IPS-18c (cell line): ENCODE data around the gene BICD1.

ENCODE experiments used
- H3K4me3 ChIP-seq: 2 replicates; pipeline ENCODE4 v1.7.0; 2013; ENCODE audit warnings: low read depth, mild to moderate bottlenecking, low read length, moderate library complexity; ENCODE audit not compliant: insufficient read depth
- H3K9me3 ChIP-seq: one replicate; pipeline ENCODE4 v1.6.1; 2013; ENCODE audit warnings: mild to moderate bottlenecking, low read length, moderate library complexity; ENCODE audit not compliant: control insufficient read depth, insufficient read depth

Gene BICD1

GRCh38 chr12:32309811-32310736, 203.4 kb downstream of the BICD1 start:
- H3K4me3 ChIP-seq = no peak overlapping the region
- no peaks in the 10 kb centered on the region for H3K9me3 ChIP-seq

- Histone ChIP-seq H3K9me3 (no peaks in the 10 kb centered on the region), H3K4me3 (no peak overlapping the region)
Measured at GRCh38 chr12:32312049-32312670, 205.5 kb downstream of the BICD1 start.

GRCh38 chr12:32322354-32322753, 215.7 kb downstream of the BICD1 start:
- H3K9me3 ChIP-seq = no peaks in the 10 kb centered on the region
- no peak overlapping the region for H3K4me3 ChIP-seq

- no peaks in the 10 kb centered on the region for H3K9me3 ChIP-seq
- no peak overlapping the region for H3K4me3 ChIP-seq
Measured at GRCh38 chr12:32331133-32331532, 224.5 kb downstream of the BICD1 start.

- Histone ChIP-seq H3K4me3 (no peak overlapping the region), H3K9me3 (no peaks in the 10 kb centered on the region)
Measured at GRCh38 chr12:32332446-32332845, 225.8 kb downstream of the BICD1 start.

GRCh38 chr12:32334371-32334777, 227.7 kb downstream of the BICD1 start:
- no peak overlapping the region for H3K4me3 ChIP-seq
- no peaks in the 10 kb centered on the region for H3K9me3 ChIP-seq

GRCh38 chr12:32336261-32336660, 229.6 kb downstream of the BICD1 start:
- no peaks in the 10 kb centered on the region for H3K9me3 ChIP-seq
- H3K4me3 ChIP-seq = no peak overlapping the region

- H3K4me3 ChIP-seq = no peak overlapping the region
Measured at GRCh38 chr12:32343496-32343895, 236.8 kb downstream of the BICD1 start.

GRCh38 chr12:32344047-32344446, 237.4 kb downstream of the BICD1 start:
- H3K9me3 ChIP-seq = no peaks in the 10 kb centered on the region

More at GRCh38 chr12:32343496-32343895, 236.8 kb downstream of the BICD1 start:
- H3K9me3 ChIP-seq = no peaks in the 10 kb centered on the region

GRCh38 chr12:32353540-32353939, 246.9 kb downstream of the BICD1 start:
- no peaks in the 10 kb centered on the region for H3K9me3 ChIP-seq

More at GRCh38 chr12:32344047-32344446, 237.4 kb downstream of the BICD1 start:
- no peak overlapping the region for H3K4me3 ChIP-seq

GRCh38 chr12:32357601-32358249, 251.1 kb downstream of the BICD1 start:
- no peak overlapping the region for H3K4me3 ChIP-seq
- no peaks in the 10 kb centered on the region for H3K9me3 ChIP-seq

More at GRCh38 chr12:32353540-32353939, 246.9 kb downstream of the BICD1 start:
- no peak overlapping the region for H3K4me3 ChIP-seq

- Histone ChIP-seq H3K4me3 (no peak overlapping the region), H3K9me3 (no peaks in the 10 kb centered on the region)
Measured at GRCh38 chr12:32360956-32361355, 254.3 kb downstream of the BICD1 start.

- Histone ChIP-seq H3K4me3 (no peak overlapping the region), H3K9me3 (no peaks in the 10 kb centered on the region)
Measured at GRCh38 chr12:32362892-32363291, 256.2 kb downstream of the BICD1 start.

- Histone ChIP-seq H3K4me3 (no peak overlapping the region), H3K9me3 (no peaks in the 10 kb centered on the region)
Measured at GRCh38 chr12:32365473-32366064, 258.9 kb downstream of the BICD1 start.

- no peaks in the 10 kb centered on the region for H3K9me3 ChIP-seq
- H3K4me3 ChIP-seq = no peak overlapping the region
Measured at GRCh38 chr12:32366714-32367113, 260.1 kb downstream of the BICD1 start.

- Histone ChIP-seq H3K4me3 (no peak overlapping the region), H3K9me3 (no peaks in the 10 kb centered on the region)
Measured at GRCh38 chr12:32367381-32367780, 260.7 kb downstream of the BICD1 start.

- no peaks in the 10 kb centered on the region for H3K9me3 ChIP-seq
- H3K4me3 ChIP-seq = no peak overlapping the region
Measured at GRCh38 chr12:32369202-32369601, 262.6 kb downstream of the BICD1 start.
